ENCODE data around the gene FAM228A.

DNA sequence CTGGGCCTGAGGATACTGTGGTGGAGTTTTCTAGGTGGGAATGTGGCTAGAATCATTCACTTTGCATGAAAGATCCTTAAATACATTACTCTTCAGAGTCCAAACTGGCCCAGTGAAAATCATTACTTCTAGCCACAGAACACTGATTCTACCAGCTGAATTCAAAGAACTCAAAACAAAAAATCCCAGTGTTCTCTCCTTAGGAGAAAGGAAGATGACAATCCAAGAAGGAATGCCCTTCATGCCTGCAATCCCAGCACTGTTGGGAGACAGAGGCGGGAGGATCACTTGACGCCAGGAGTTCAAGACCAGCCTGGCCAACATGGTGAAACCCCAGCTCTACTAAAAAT lies 35.2 kb downstream of the FAM228A start:
- no peak for TF ChIP-seq POLR2A (IDR thresholded peaks at IDR 0.05)
- TF ChIP-seq CTCF (IDR thresholded peaks at IDR 0.05), result no peak
- TF ChIP-seq POLR2AphosphoS5 (IDR thresholded peaks at IDR 0.05), result no peak

Measured in prostate gland (tissue), 2 donors.